WERI-Rb-1 (cell line): ENCODE data around the gene TNFAIP8L1.

Experiments
- DNase-seq: peaks from one replicate; pipeline ENCODE4 v3.0.0-alpha.2; 2020
- H3K27ac ChIP-seq: fragments of 250-450 bp; sonication (Bioruptor Pico); 2 replicates; pipeline ENCODE4 v1.5.1; 2020; ENCODE audit warnings: mild to moderate bottlenecking, moderate library complexity
- H3K27me3 ChIP-seq: fragments of 250-450 bp; sonication (Bioruptor Pico); 2 replicates; pipeline ENCODE4 v1.5.1; 2021; ENCODE audit warnings: mild to moderate bottlenecking, low read depth, moderate library complexity; ENCODE audit not compliant: insufficient read depth, severe bottlenecking
- H3K36me3 ChIP-seq: fragments of 250-450 bp; sonication (Bioruptor Pico); 2 replicates; pipeline ENCODE4 v1.5.1; 2020; ENCODE audit warnings: mild to moderate bottlenecking, moderate library complexity
- H3K4me3 ChIP-seq: 2 replicates; pipeline ENCODE4 v1.5.1; 2011; ENCODE audit warnings: low read depth, mild to moderate bottlenecking, control low read depth, low read length
- H3K9me3 ChIP-seq: fragments of 250-450 bp; sonication (Bioruptor Pico); 2 replicates; pipeline ENCODE4 v1.5.1; 2021; ENCODE audit warnings: mild to moderate bottlenecking, moderate library complexity; ENCODE audit not compliant: severe bottlenecking
- CTCF ChIP-seq: IDR thresholded peaks from 2 replicates; pipeline ENCODE4 v1.5.1; 2011; ENCODE audit warnings: low read depth, mild to moderate bottlenecking, control low read depth, inconsistent platforms, low read length

The TNFAIP8L1 gene

GRCh38 chr19:4699826-4700692, 60.7 kb downstream of the TNFAIP8L1 start:
- Histone ChIP-seq H3K27me3 (no peaks in the 10 kb centered on the region), H3K9me3 (no peaks in the 10 kb centered on the region), H3K27ac (no peak overlapping the region), H3K36me3 (peaks cover 84% of the 10 kb centered on the region), H3K4me3 (no peak overlapping the region)
- no peak for TF ChIP-seq CTCF
- DNase-seq: no peak

DNA sequence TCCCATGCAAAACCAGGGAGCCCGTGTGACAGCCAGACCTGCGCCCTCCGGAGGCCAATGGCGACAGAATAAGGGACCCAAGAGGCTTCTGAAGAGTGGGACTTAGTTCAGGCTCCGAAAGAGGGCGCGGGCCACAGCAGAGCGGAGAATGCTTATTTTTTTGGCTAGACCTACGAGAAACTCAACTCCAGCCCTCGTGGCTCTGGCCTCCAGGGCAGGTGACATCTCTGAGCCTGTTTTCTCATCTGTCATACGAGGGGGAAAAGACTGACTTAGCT, 61.3 kb downstream of the TNFAIP8L1 start:
- Histone ChIP-seq H3K27ac (no peak overlapping the region), H3K36me3 (peaks cover 81% of the 10 kb centered on the region), H3K27me3 (no peaks in the 10 kb centered on the region), H3K9me3 (no peaks in the 10 kb centered on the region), H3K4me3 (no peak overlapping the region)
- no peak for DNase-seq
- peak; percentile 31; the same call in 1 of the 2 replicates for TF ChIP-seq CTCF

GRCh38 chr19:4701557-4701956, 62.2 kb downstream of the TNFAIP8L1 start:
- Histone ChIP-seq H3K36me3 (peaks cover 76% of the 10 kb centered on the region), H3K27me3 (no peaks in the 10 kb centered on the region), H3K4me3 (no peak overlapping the region), H3K9me3 (no peaks in the 10 kb centered on the region), H3K27ac (no peak overlapping the region)
- TF ChIP-seq CTCF: no peak
- no peak for DNase-seq

DNA sequence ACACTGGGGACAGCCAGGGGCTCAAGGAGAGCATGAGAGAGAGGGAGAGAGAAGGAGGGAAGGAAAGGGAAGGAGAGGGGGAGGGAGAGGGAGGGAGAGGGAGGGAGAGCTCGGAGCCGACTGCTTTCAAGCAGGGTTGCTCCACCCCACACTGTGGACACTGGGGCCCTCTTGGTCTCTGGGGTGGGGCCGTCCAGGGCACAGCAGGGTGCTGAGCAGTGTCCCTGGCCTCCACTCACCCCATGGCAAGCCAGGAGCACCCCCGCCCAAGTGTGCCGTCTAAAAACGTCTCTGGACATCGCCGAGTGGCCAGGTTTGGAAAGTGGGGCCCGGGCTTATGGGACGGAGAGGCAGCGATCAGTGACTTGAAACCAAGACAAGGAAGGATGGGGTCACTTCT, 63.4 kb downstream of the TNFAIP8L1 start:
- no peak for DNase-seq
- H3K9me3 ChIP-seq: no peaks in the 10 kb centered on the region
- TF ChIP-seq CTCF: no peak
- H3K4me3 ChIP-seq: no peak overlapping the region
- no peak overlapping the region for H3K27ac ChIP-seq
- H3K36me3 ChIP-seq: peaks cover 65% of the 10 kb centered on the region
- H3K27me3 ChIP-seq: no peaks in the 10 kb centered on the region

GRCh38 chr19:4703671-4704316, 64.5 kb downstream of the TNFAIP8L1 start:
- H3K27me3 ChIP-seq: no peaks in the 10 kb centered on the region
- no peaks in the 10 kb centered on the region for H3K9me3 ChIP-seq
- TF ChIP-seq CTCF: no peak
- H3K36me3 ChIP-seq: peaks cover 57% of the 10 kb centered on the region
- H3K4me3 ChIP-seq: no peak overlapping the region
- no peak overlapping the region for H3K27ac ChIP-seq
- DNase-seq: no peak
